OCI-M2 (cell line): ENCODE measurements around the gene ATP6AP2.

Experiments used
- DNase-seq: peaks from one replicate; lab custom pipeline; 2025; ENCODE audit not compliant: unreplicated experiment; lab: John Stamatoyannopoulos, UW

Gene ATP6AP2

GRCh38 chrX:40632199-40632598 lies 51.4 kb downstream of the ATP6AP2 start:
- no peak for DNase-seq

GRCh38 chrX:40637687-40638086 lies 56.9 kb downstream of the ATP6AP2 start:
- no peak for DNase-seq

GRCh38 chrX:40644176-40644575 lies 63.4 kb downstream of the ATP6AP2 start:
- DNase-seq, result no peak

- no peak for DNase-seq
These were observed 64.1 kb downstream of the ATP6AP2 start for GRCh38 chrX:40644821-40645358.

GRCh38 chrX:40646489-40647306 lies 65.9 kb downstream of the ATP6AP2 start:
- DNase-seq, result peak; percentile 17

GRCh38 chrX:40647307-40648197 lies 66.8 kb downstream of the ATP6AP2 start, which contains the start of gene CXorf38:
Gene CXorf38 (minus strand): TSS chrX:40647561. CDS start chrX:40647520, 41 bp downstream.
- peak; percentile 70 for DNase-seq

GRCh38 chrX:40651620-40652223 lies 71.0 kb downstream of the ATP6AP2 start:
- DNase-seq, result no peak

GRCh38 chrX:40652664-40653063 lies 71.9 kb downstream of the ATP6AP2 start:
- DNase-seq, result no peak

- no peak for DNase-seq
These were observed 72.8 kb downstream of the ATP6AP2 start for GRCh38 chrX:40653535-40653934.
